Esophagus squamous epithelium (tissue), 4 donors: ENCODE data around the gene RBM5.

Source experiments
- POLR2A ChIP-seq, 4 donors: fragments of 450-650 bp; IDR thresholded peaks; one replicate each; pipeline ENCODE4 v1.6.1; 2017; ENCODE audit warnings: antibody characterized with exemption in 4 of 4, mild to moderate bottlenecking in 4 of 4, moderate library complexity in 3 of 4
- TF ChIP-seq, protein P1 (sequence below), 6 experiments: fragments of 450-650 bp in 4 of 6; fragments of 200-600 bp in 2 of 6; sonication (generic) in 2 of 6; IDR thresholded peaks; one replicate each; pipeline ENCODE4 v1.5.1; 2016 to 2019; ENCODE audit warnings: antibody characterized with exemption in 6 of 6, mild to moderate bottlenecking in 4 of 6, moderate library complexity in 4 of 6

DNA sequence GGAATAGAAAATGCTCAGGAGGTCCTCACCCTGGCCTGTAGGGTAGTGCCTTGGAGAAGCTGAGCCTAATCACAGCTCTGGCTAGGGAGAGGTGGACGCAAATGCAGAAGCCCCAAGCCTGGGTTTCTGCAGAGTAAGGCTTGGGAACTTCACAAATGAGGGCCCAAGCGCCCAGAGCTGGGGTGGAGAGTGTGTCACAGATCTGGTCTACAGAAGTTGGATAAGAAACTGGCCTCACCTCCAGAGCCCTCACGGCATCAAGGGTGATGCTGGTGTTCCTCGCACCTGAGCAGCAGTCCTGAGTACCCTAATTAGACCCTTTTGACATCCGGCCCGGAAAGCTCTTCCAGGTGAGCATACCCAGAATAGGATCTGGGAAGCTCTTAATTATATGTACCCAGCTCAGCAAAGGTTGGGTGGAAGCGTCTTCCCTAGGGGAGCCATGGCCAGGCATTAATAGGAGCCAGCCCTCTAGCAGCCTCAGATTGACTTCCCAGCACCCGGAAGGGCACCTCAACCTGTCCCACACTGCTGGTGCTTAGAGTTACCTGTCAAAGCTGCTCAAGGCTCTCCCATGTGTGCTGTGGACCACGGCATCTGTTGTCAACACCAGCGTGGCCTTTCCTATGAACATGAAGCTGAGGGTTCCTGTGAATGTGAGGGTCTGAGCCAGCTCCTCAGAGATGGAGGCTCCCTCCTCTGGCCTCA, 31.8 kb downstream of the RBM5 start:
- TF ChIP-seq, protein P1, sequence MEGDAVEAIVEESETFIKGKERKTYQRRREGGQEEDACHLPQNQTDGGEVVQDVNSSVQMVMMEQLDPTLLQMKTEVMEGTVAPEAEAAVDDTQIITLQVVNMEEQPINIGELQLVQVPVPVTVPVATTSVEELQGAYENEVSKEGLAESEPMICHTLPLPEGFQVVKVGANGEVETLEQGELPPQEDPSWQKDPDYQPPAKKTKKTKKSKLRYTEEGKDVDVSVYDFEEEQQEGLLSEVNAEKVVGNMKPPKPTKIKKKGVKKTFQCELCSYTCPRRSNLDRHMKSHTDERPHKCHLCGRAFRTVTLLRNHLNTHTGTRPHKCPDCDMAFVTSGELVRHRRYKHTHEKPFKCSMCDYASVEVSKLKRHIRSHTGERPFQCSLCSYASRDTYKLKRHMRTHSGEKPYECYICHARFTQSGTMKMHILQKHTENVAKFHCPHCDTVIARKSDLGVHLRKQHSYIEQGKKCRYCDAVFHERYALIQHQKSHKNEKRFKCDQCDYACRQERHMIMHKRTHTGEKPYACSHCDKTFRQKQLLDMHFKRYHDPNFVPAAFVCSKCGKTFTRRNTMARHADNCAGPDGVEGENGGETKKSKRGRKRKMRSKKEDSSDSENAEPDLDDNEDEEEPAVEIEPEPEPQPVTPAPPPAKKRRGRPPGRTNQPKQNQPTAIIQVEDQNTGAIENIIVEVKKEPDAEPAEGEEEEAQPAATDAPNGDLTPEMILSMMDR (IDR thresholded peaks at IDR 0.05), result no peak
- no peak for TF ChIP-seq POLR2A (IDR thresholded peaks at IDR 0.05)
